ENCODE results near the gene ELMO3.

The ELMO3 gene

GRCh38 chr16:67182288-67182687 is 16.6 kb upstream of the ELMO3 start:
- no peak for DNase-seq (ENCODE audit: low read depth)

GRCh38 chr16:67183284-67183626 is 15.7 kb upstream of the ELMO3 start:
- no peak for DNase-seq (ENCODE audit: low read depth)

GRCh38 chr16:67183627-67184452 is 15.1 kb upstream of the ELMO3 start, which contains the start of gene MATCAP1:
MATCAP1 (minus strand) TSS chr16:67183963; CDS start chr16:67180610, 3,353 bp downstream.
- DNase-seq (ENCODE audit: low read depth), result peak; percentile 92

- DNase-seq (ENCODE audit: low read depth), result no peak
Measured at GRCh38 chr16:67184453-67184994, 14.4 kb upstream of the ELMO3 start.

- peak; percentile 57 for DNase-seq (ENCODE audit: low read depth)
Measured at GRCh38 chr16:67184995-67185650, 13.8 kb upstream of the ELMO3 start.

- no peak for DNase-seq (ENCODE audit: low read depth)
Measured at GRCh38 chr16:67185651-67186134, 13.2 kb upstream of the ELMO3 start.

- DNase-seq (ENCODE audit: low read depth), result no peak
Measured at GRCh38 chr16:67186550-67186950, 12.4 kb upstream of the ELMO3 start.

GRCh38 chr16:67187175-67187890 is 11.6 kb upstream of the ELMO3 start:
- no peak for DNase-seq (ENCODE audit: low read depth)

GRCh38 chr16:67188323-67188722 is 10.6 kb upstream of the ELMO3 start:
- no peak for DNase-seq (ENCODE audit: low read depth)

GRCh38 chr16:67188798-67189197 is 10.1 kb upstream of the ELMO3 start:
- no peak for DNase-seq (ENCODE audit: low read depth)

GRCh38 chr16:67190041-67190440 is 8.9 kb upstream of the ELMO3 start, which contains the start of gene EXOC3L1:
EXOC3L1 (minus strand) TSS chr16:67190136; CDS start chr16:67189676, 460 bp downstream.
- DNase-seq (ENCODE audit: low read depth), result no peak

GRCh38 chr16:67190448-67191399 is 8.2 kb upstream of the ELMO3 start:
- no peak for DNase-seq (ENCODE audit: low read depth)

- no peak for DNase-seq (ENCODE audit: low read depth)
Measured at GRCh38 chr16:67191411-67191994, 7.4 kb upstream of the ELMO3 start.

GRCh38 chr16:67191995-67192681 is 6.8 kb upstream of the ELMO3 start, which contains the start of gene E2F4:
E2F4 (plus strand) TSS chr16:67192155; CDS start chr16:67192228, 73 bp downstream.
- peak; percentile 65 for DNase-seq (ENCODE audit: low read depth)

GRCh38 chr16:67192781-67193361 is 6.1 kb upstream of the ELMO3 start:
- no peak for DNase-seq (ENCODE audit: low read depth)

GRCh38 chr16:67193536-67193935 is 5.4 kb upstream of the ELMO3 start:
- no peak for DNase-seq (ENCODE audit: low read depth)

GRCh38 chr16:67194260-67194659 is 4.7 kb upstream of the ELMO3 start:
- DNase-seq (ENCODE audit: low read depth), result no peak

- DNase-seq (ENCODE audit: low read depth), result no peak
Measured at GRCh38 chr16:67195676-67196075, 3.3 kb upstream of the ELMO3 start.

- no peak for DNase-seq (ENCODE audit: low read depth)
Measured at GRCh38 chr16:67196881-67197280, 2.0 kb upstream of the ELMO3 start.

GRCh38 chr16:67197704-67198103 is 1.2 kb upstream of the ELMO3 start:
- DNase-seq (ENCODE audit: low read depth), result no peak
